ENCODE measurements around the gene MRPS12. TPM values are rescaled to one million over a fixed set of nuclear protein-coding genes. Genes with fewer than 3 reads are reported as not detected.

The MRPS12 gene
- polyA plus RNA-seq, 3 donors: 17.2 to 81.5 (median 73.0) TPM

GRCh38 chr19:38892841-38893240, 37.9 kb upstream of the MRPS12 start:
- H3K4me1 ChIP-seq (ENCODE audit: control insufficient read depth in 1 of 2, insufficient read depth in 2 of 2, low read length in 2 of 2): no peaks in the 10 kb centered on the region
- intact Hi-C loops (cut with micrococcal nuclease): loop anchor here in 1 of 2 donors (10.0 kb wide), 1 partner anchor 128 kb away; no protein-coding TSS in a partner anchor
- H3K9me3 ChIP-seq (replicated peaks in 1 of 2; ENCODE audit: control insufficient read depth in 1 of 2, insufficient read depth in 1 of 2, low read length in 2 of 2): no peaks in the 10 kb centered on the region
- peaks cover 5% of the 10 kb centered on the region for H4K20me1 ChIP-seq (ENCODE audit: insufficient read depth, low read length)
- Mint-ChIP-seq H3K27ac (no peak overlapping the region), H3K9me3 (no peaks in the 10 kb centered on the region), H3K36me3 (peaks cover 38 to 53% of the 10 kb centered on the region in 2 donors), H3K27me3 (ENCODE audit: low read depth in 3 of 3) (peaks cover 0 to 3% (median 0%) of the 10 kb centered on the region in 3 donors), H3K4me3 (no peak overlapping the region), H3K4me1 (peaks cover 6% of the 10 kb centered on the region)
- no peak overlapping the region for H3K9ac ChIP-seq (ENCODE audit: insufficient read depth, low read length, poor library complexity, severe bottlenecking)
- DNase-seq: no peak
- H3K36me3 ChIP-seq (replicated peaks in 1 of 2; ENCODE audit: control insufficient read depth in 1 of 2, insufficient read depth in 2 of 2, low read length in 2 of 2): peaks cover 41 to 52% of the 10 kb centered on the region in 2 donors
- no peak overlapping the region for H3K4me2 ChIP-seq (replicated peaks; ENCODE audit: extremely low read depth, low read length, poor library complexity, severe bottlenecking)
- no peak overlapping the region for H3K4me3 ChIP-seq (replicated peaks in 1 of 3; ENCODE audit: low read depth in 2 of 3, low read length in 3 of 3)
- no peak overlapping the region for H3K27ac ChIP-seq (ENCODE audit: low read depth in 1 of 2, low read length in 2 of 2)
- H3K27me3 ChIP-seq (ENCODE audit: control insufficient read depth in 2 of 2, insufficient read depth in 2 of 2, low read length in 2 of 2): no peaks in the 10 kb centered on the region
- H3K79me2 ChIP-seq (ENCODE audit: insufficient read depth, low read length): peaks cover 6% of the 10 kb centered on the region
- H2AFZ ChIP-seq (ENCODE audit: insufficient read depth, low read depth, low read length, poor library complexity, severe bottlenecking): no peak overlapping the region
- no peak for TF ChIP-seq CTCF (IDR thresholded peaks at IDR 0.05)
- WGBS (ENCODE audit: insufficient coverage): 87% methylated on average over 3 of the region's 5 CpGs

- H3K27ac Mint-ChIP-seq: no peak overlapping the region
- H3K4me3 Mint-ChIP-seq: no peak overlapping the region
- Histone ChIP-seq H3K79me2 (ENCODE audit: insufficient read depth, low read length) (peaks cover 10% of the 10 kb centered on the region), H3K27ac (ENCODE audit: low read depth in 1 of 2, low read length in 2 of 2) (no peak overlapping the region), H3K9me3 (replicated peaks in 1 of 2; ENCODE audit: control insufficient read depth in 1 of 2, insufficient read depth in 1 of 2, low read length in 2 of 2) (no peaks in the 10 kb centered on the region), H3K9ac (ENCODE audit: insufficient read depth, low read length, poor library complexity, severe bottlenecking) (no peak overlapping the region), H4K20me1 (ENCODE audit: insufficient read depth, low read length) (peaks cover 5% of the 10 kb centered on the region), H3K27me3 (ENCODE audit: control insufficient read depth in 2 of 2, insufficient read depth in 2 of 2, low read length in 2 of 2) (no peaks in the 10 kb centered on the region), H3K4me2 (replicated peaks; ENCODE audit: extremely low read depth, low read length, poor library complexity, severe bottlenecking) (no peak overlapping the region), H3K4me3 (replicated peaks in 1 of 3; ENCODE audit: low read depth in 2 of 3, low read length in 3 of 3) (no peak overlapping the region), H3K36me3 (replicated peaks in 1 of 2; ENCODE audit: control insufficient read depth in 1 of 2, insufficient read depth in 2 of 2, low read length in 2 of 2) (peaks cover 38 to 47% of the 10 kb centered on the region in 2 donors), H3K4me1 (ENCODE audit: control insufficient read depth in 1 of 2, insufficient read depth in 2 of 2, low read length in 2 of 2) (peaks cover 3 to 4% of the 10 kb centered on the region in 2 donors), H2AFZ (ENCODE audit: insufficient read depth, low read depth, low read length, poor library complexity, severe bottlenecking) (no peak overlapping the region)
- WGBS (ENCODE audit: insufficient coverage): 100% methylated on average over 10 of the region's 14 CpGs
- H3K4me1 Mint-ChIP-seq: peaks cover 11% of the 10 kb centered on the region
- no peak for DNase-seq
- no peaks in the 10 kb centered on the region for H3K9me3 Mint-ChIP-seq
- peaks cover 38 to 47% of the 10 kb centered on the region in 2 donors for H3K36me3 Mint-ChIP-seq
- intact Hi-C loops (cut with micrococcal nuclease): loop anchor here in 1 of 2 donors (10.0 kb wide), 1 partner anchor 129 kb away; no protein-coding TSS in a partner anchor
- TF ChIP-seq CTCF (IDR thresholded peaks at IDR 0.05): no peak
- H3K27me3 Mint-ChIP-seq (ENCODE audit: low read depth in 3 of 3): peaks cover 0 to 3% (median 0%) of the 10 kb centered on the region in 3 donors
Observed at GRCh38 chr19:38893341-38893771, 37.4 kb upstream of the MRPS12 start.
